Measurements from ENCODE around the gene LRRN4CL.
"Not testable (repeated sequence)": the region's sequence is repeated elsewhere in the genome, so short reads cannot be mapped to it uniquely, and the experiment has no call there.

LRRN4CL gene

GRCh38 chr11:62689421-62690183, at the start of gene LRRN4CL:
Gene LRRN4CL (minus strand): TSS chr11:62689530. CDS start chr11:62688508, 1,022 bp downstream.
- DNase-seq: no peak

DNA sequence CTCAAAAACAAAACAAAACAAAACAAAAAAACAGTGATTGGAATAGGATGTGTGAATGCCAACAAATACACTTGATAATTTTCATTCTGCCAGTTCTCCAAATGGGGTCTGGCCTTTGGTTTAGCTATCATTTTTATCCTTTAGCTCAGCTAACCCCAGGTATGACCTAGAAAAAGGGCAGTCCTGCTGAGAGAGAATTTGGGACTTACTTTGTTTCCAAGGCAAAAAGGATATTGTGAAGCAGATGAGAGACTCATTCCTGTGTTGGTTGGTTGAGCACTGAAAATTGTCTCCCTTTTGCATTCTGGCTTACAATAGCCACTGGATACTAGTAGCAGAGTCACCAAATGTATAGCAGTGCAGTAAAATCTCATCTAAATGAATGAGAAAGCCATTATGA, 47.9 kb upstream of the LRRN4CL start:
- DNase-seq: no peak

DNA sequence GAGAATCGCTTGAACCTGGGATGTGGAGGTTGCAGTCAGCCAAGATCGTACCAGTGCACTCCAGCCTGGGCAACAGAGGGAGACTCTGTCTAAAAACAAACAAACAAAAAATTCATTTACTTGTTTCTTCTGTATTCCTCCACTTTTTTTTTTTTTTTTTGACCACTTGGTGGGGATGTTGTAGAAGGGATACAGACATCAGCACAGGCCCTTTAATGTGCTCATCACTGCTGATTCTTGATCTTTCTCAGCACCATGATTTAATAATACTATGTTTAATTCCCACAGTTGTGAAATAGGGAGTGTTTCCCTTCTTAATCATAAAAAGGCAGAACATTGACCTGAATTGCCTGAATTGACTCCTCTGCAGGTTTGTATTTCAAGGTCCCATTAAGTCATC, 43.5 kb upstream of the LRRN4CL start:
- DNase-seq: no peak

GRCh38 chr11:62730076-62730475, 40.7 kb upstream of the LRRN4CL start:
- DNase-seq: not testable (repeated sequence)

DNA sequence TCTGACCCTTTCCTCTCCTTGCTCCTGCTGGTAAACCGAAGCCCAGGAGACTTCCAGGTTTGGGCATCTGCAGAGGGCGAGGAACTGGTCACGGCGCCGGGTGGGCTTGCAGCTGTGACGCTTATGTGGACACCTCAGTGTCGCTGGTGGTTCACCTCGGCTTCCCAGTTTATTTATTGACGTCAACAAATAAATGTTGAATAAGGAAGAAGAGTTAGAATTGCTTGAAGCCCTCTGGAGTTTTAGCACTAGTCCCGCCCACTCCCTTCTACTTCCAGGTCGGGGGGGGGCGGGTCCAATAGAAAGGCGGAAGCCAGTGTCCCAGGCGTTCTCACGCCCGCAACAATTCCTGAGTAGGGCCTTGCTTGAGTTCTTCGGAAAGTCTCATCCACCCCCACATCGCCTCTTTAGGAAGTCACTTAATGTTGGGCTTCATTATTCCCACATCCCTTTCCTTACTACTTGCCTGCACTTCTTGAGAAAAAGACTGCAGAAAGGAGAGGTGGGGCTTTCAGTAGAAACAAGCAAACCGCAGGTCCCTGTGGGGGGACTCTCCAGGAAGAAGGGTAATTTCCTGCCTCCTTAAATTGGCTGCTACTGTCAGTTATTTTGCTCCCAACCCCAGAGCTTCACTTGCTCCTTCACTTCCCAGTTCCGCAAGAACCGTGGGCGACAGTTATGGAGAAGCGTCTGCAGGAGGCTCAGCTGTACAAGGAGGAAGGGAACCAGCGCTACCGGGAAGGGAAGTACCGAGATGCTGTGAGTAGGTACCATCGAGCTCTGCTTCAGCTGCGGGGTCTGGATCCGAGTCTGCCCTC, 39.0 kb upstream of the LRRN4CL start, which contains the start of gene TTC9C:
TSS of gene TTC9C (plus strand) at position 316 of the 818 bp plus-strand sequence. CDS start at position 679, 363 bp downstream.
- peak; percentile 82 for DNase-seq

GRCh38 chr11:62727872-62728170, 38.5 kb upstream of the LRRN4CL start:
- DNase-seq: peak; percentile 98

DNA sequence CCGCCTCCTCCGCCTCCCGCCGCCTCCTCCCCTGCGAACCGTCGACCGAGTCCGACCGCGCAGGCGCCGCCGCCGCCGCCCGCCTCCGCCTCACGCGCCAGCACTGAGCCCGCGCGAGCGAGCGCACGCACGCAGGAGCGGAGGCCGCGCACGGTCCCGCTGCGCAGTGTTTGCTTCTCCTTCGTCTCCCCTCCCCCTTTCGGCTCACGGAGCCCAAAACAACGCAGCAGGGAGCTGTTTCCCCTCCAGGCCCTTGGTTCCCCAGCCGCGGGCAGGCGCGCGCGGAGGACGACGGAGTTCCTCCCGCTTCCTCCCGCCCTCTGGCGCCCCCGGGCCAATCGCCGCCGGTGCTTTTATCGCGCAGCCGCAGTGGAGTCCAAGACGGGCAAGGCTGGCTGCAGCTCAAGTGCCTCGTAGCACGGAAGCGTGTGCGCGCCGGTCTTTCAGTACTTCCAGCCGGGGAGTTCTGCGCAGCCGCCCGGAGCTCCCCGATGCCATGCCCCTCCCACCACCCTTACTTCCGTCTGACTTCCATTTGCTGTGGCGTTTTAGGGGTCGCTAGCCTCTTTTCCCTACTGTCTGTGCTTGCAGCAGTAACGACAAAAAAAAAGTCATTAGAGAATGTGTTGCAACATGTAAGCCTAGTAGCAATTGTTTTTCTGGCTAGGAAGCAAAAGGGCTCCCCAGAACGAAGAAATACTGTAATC, 38.0 kb upstream of the LRRN4CL start, which contains the start of gene HNRNPUL2:
TSS of gene HNRNPUL2 (minus strand) at position 293 of the 707 bp plus-strand sequence. CDS start 301 bp downstream, outside the sequence.
- peak; percentile 98 for DNase-seq

DNA sequence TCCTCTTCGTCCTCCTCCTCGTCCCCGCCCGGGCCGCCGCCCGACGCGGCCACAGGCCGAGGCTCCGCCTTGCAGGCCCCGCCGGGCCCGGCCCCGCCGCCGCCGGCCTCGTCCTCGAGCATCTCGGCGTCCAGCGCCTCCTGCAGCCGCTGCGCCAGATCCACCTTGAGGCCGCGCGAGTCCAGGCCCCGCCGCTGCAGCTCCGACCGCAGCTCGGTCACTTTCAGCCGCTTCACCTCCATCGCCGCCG, 37.5 kb upstream of the LRRN4CL start:
- no peak for DNase-seq

GRCh38 chr11:62726156-62726914, 37.0 kb upstream of the LRRN4CL start:
- DNase-seq: no peak

GRCh38 chr11:62725646-62726045, 36.3 kb upstream of the LRRN4CL start:
- DNase-seq: no peak

GRCh38 chr11:62724171-62724570, 34.8 kb upstream of the LRRN4CL start:
- DNase-seq: no peak

DNA sequence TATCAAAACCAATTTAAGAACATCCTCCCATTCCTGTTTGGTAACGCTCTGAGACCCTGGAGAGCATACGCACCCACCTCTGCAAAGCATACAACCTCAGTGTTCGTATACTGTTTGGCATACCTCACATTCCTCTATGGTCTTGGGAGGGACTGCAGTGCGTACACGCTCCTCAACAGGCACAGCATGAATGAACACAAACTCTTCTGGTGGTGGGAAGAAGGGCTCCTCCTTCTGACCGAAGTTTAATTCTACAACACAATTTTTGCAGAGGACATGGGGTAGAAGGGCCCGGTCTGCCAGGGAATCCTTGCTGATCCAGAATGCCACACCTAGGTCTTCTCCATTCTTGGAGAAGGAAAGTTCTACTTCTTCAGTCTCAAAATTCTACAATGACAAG, 32.7 kb upstream of the LRRN4CL start:
- DNase-seq: no peak

GRCh38 chr11:62719302-62719978, 30.1 kb upstream of the LRRN4CL start:
- no peak for DNase-seq

- DNase-seq: no peak
Observed at GRCh38 chr11:62716816-62717215, 27.5 kb upstream of the LRRN4CL start.

GRCh38 chr11:62716206-62716605, 26.9 kb upstream of the LRRN4CL start:
- DNase-seq: no peak

DNA sequence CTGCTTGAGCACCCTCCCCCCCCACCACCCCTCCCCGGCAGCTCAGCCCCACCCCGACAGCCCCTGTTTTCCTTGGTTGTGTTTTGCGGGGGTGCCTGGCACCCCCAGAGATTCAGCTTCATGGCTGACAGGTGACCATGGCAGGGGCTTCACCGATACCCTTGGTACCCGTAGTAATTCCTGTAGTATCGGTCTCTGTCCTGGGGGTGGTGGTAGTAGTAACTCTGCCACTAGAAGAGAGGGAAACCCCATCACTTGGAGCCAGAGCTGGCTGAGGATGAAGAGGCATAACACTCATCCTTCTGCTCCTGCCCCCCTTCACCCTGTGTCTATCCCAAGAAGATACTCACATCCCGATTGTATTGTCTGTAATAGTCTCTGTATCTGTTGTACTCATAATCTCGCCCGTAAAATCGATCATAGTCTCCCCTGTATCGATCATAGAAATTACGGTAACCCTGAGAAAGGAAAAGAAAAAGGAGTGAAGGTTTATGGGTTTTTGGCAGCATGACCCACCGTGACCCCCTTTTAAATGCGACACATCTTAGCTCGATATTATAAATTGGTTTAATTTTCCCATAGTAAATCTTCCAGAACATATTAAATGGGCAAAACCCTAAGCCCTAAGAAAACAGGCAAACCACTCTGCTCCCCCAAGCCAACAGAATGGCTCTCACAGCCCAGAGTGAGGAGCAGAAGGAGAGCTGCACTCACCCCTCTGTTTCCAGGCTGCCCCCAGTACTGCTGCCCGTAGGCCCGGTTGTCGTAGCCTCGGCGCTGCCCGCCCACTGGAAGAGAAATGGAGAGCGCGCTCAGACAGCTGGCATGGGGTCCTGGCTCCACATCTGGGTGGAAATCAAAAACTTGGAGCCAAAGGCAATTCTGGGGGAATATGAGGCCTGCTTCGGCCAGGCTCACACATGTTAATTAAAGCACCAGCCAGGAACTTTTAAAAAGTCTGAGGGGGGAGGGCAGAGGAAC, 26.1 kb upstream of the LRRN4CL start:
- DNase-seq: no peak

GRCh38 chr11:62713343-62713742, 24.0 kb upstream of the LRRN4CL start:
- no peak for DNase-seq

DNA sequence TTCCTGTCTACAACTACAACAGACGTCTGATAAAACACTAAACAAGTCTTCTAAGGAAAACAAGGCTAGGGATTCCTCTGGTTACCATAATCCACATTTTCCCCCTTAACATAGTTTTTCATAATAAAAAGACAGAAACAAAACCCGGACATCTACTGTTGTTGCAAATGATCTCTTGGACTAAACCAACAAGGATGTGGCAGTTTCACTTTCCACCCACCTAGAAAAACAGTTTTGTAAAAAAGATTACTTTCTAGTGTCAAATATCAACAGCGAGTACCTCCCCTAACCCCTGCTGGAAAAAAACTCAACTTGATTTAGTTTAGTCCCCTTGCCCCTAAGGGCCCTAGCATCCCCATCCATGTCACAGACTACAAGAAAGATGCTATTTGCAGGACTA, 23.5 kb upstream of the LRRN4CL start:
- DNase-seq: no peak

DNA sequence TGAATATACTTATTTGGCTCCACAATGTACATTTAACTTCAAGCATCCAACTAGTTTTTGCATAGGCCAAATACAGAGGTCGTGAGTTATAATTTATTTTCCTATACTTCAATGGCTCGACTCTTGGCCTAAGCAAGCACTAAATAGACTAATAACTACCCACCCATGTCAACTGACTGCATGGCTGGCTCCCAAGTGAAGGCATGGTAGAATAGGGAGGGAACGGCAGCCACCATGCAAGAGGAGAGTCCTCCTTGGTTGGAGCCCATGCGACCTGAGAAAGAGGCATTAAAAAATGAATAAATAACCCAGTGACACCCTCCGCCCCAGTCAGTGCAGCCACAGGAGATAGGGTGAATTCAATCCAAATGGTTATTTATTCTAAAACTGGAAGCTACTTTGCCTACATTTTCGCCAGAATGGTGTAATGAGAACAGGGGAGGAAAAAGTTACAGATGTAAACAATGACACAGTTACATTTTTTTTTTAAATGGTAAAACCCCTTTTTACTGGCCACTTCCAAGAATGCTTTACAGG, 23.0 kb upstream of the LRRN4CL start:
- DNase-seq: no peak

GRCh38 chr11:62710001-62710345, 20.6 kb upstream of the LRRN4CL start:
- no peak for DNase-seq
